HFFc6 (cell line): ENCODE data around the gene ZNF699. TPM values are rescaled to one million over a fixed set of nuclear protein-coding genes. Genes with fewer than 3 reads are reported as not detected.

ENCODE experiments used
- DNase-seq: peaks from one replicate; pipeline ENCODE4 v3.0.0-alpha.2; 2018
- H3K27ac Mint-ChIP-seq: 2 replicates; pipeline ENCODE4 v1.8.0; 2020; ENCODE audit warnings: mild to moderate bottlenecking, mixed read lengths
- H3K27me3 Mint-ChIP-seq: 2 replicates; pipeline ENCODE4 v1.8.0; 2021; ENCODE audit warnings: mild to moderate bottlenecking, moderate library complexity, mixed read lengths; ENCODE audit not compliant: insufficient read depth
- H3K36me3 Mint-ChIP-seq: 2 replicates; pipeline ENCODE4 v1.8.0; 2021; ENCODE audit warnings: low read depth, mixed read lengths
- H3K4me1 Mint-ChIP-seq: 2 replicates; pipeline ENCODE4 v1.8.0; 2020; ENCODE audit warnings: low read depth, mixed read lengths
- H3K4me3 Mint-ChIP-seq: 2 replicates; pipeline ENCODE4 v1.8.0; 2020; ENCODE audit warnings: mild to moderate bottlenecking, moderate library complexity, mixed read lengths
- H3K9me3 Mint-ChIP-seq: 2 replicates; pipeline ENCODE4 v1.8.0; 2020; ENCODE audit warnings: mild to moderate bottlenecking, mixed read lengths
- CTCF ChIP-seq: fragments of 200-600 bp; sonication (generic); IDR thresholded peaks from 2 replicates; pipeline ENCODE4 v1.5.0; 2021; ENCODE audit warnings: antibody characterized with exemption, mild to moderate bottlenecking
- long read RNA-seq: library from polyadenylated mRNA; unstranded; transcript quantifications from one replicate; pipeline ENCODE4 v2.0.0, GENCODE V29; 2019
- total RNA-seq, 6 experiments: library from RNA; stranded (reverse); fragmentation: NEBNext Ultra II Directional; extraction: Animal tissue kit (Norgen Biotek cat#: 25700); gene quantifications; 2 replicates in 1 of 6; 3 replicates in 5 of 6; pipeline ENCODE4 v1.2.3, GENCODE V29; 2021

Gene ZNF699
- total RNA-seq: 1 to 10 TPM; 5.5 to 7.1 (median 6.6) TPM
- long read RNA-seq: 0 reads

GRCh38 chr19:9309139-9309973 lies at the start of gene ZNF699:
Gene ZNF699, minus strand, starts transcription at chr19:9309838. Its CDS starts 4,719 bp downstream, at chr19:9305119.
- Mint-ChIP-seq H3K4me3 (peak within 1 kb of the TSS; percentile 98), H3K27me3 (peaks cover 8% of the 10 kb centered on the region), H3K27ac (peak within 1 kb of the TSS; percentile 96), H3K36me3 (peaks cover 38% of the 10 kb centered on the region), H3K9me3 (peaks cover 39% of the 10 kb centered on the region), H3K4me1 (peaks cover 25% of the 10 kb centered on the region)
- TF ChIP-seq CTCF: no peak
- DNase-seq: peak; percentile 97

GRCh38 chr19:9354651-9355050 lies 45.0 kb upstream of the ZNF699 start:
- Mint-ChIP-seq H3K4me3 (no peak overlapping the region), H3K27ac (no peak overlapping the region), H3K9me3 (peaks cover 84% of the 10 kb centered on the region), H3K27me3 (peaks cover 2% of the 10 kb centered on the region; the same call in 1 of the 2 replicates), H3K36me3 (peaks cover 62% of the 10 kb centered on the region), H3K4me1 (no peaks in the 10 kb centered on the region)
- DNase-seq: no peak
- no peak for TF ChIP-seq CTCF

GRCh38 chr19:9353011-9353410 lies 43.4 kb upstream of the ZNF699 start:
- TF ChIP-seq CTCF: no peak
- no peak for DNase-seq
- Mint-ChIP-seq H3K27me3 (no peaks in the 10 kb centered on the region; the same call in 1 of the 2 replicates), H3K4me3 (no peak overlapping the region), H3K36me3 (peaks cover 68% of the 10 kb centered on the region), H3K27ac (no peak overlapping the region), H3K4me1 (no peaks in the 10 kb centered on the region), H3K9me3 (peaks cover 89% of the 10 kb centered on the region)

GRCh38 chr19:9352505-9352904 lies 42.9 kb upstream of the ZNF699 start:
- H3K9me3 Mint-ChIP-seq: peaks cover 87% of the 10 kb centered on the region
- no peaks in the 10 kb centered on the region; the same call in 1 of the 2 replicates for H3K27me3 Mint-ChIP-seq
- no peak overlapping the region for H3K4me3 Mint-ChIP-seq
- TF ChIP-seq CTCF: no peak
- H3K27ac Mint-ChIP-seq: no peak overlapping the region
- peaks cover 66% of the 10 kb centered on the region for H3K36me3 Mint-ChIP-seq
- no peaks in the 10 kb centered on the region for H3K4me1 Mint-ChIP-seq
- no peak for DNase-seq

GRCh38 chr19:9348671-9349070 lies 39.0 kb upstream of the ZNF699 start:
- TF ChIP-seq CTCF: no peak
- DNase-seq: no peak
- Mint-ChIP-seq H3K27ac (no peak overlapping the region), H3K27me3 (no peaks in the 10 kb centered on the region; the same call in 1 of the 2 replicates), H3K4me3 (no peak overlapping the region), H3K4me1 (no peaks in the 10 kb centered on the region), H3K9me3 (peaks cover 91% of the 10 kb centered on the region), H3K36me3 (peaks cover 75% of the 10 kb centered on the region)
